GM23248 (cell line): ENCODE data around the gene CRB1. TPM values are rescaled to one million over a fixed set of nuclear protein-coding genes. Genes with fewer than 3 reads are reported as not detected.

Experiments
- DNase-seq: peaks from one replicate; pipeline ENCODE4 v3.0.0-alpha.2; 2015
- H2AFZ ChIP-seq: fragments of 200-600 bp; sonication (generic); 2 replicates; pipeline ENCODE4 v1.6.1; 2016; ENCODE audit warnings: antibody characterized with exemption
- H3F3A ChIP-seq: fragments of 200-600 bp; sonication (generic); 2 replicates; pipeline ENCODE4 v1.6.1; 2016; ENCODE audit warnings: mild to moderate bottlenecking, antibody characterized with exemption, mixed run types; ENCODE audit not compliant: insufficient read depth
- H3K27ac ChIP-seq: fragments of 200-600 bp; sonication (generic); 2 replicates; pipeline ENCODE4 v1.5.1; 2016; ENCODE audit warnings: mild to moderate bottlenecking
- H3K27me3 ChIP-seq: fragments of 200-600 bp; sonication (generic); replicated peaks from 2 replicates; pipeline ENCODE4 v1.6.1; 2016; ENCODE audit warnings: mild to moderate bottlenecking; ENCODE audit not compliant: insufficient read depth
- H3K36me3 ChIP-seq: fragments of 200-600 bp; sonication (generic); 2 replicates; pipeline ENCODE4 v1.6.1; 2016; ENCODE audit warnings: low read depth, mild to moderate bottlenecking
- H3K4me1 ChIP-seq: fragments of 200-600 bp; sonication (generic); 2 replicates; pipeline ENCODE4 v1.6.1; 2016; ENCODE audit warnings: mild to moderate bottlenecking; ENCODE audit not compliant: insufficient read depth
- H3K4me2 ChIP-seq: fragments of 200-600 bp; sonication (generic); one replicate; pipeline ENCODE4 v1.6.1; 2016; ENCODE audit warnings: mild to moderate bottlenecking; ENCODE audit not compliant: unreplicated experiment
- H3K4me3 ChIP-seq: fragments of 200-600 bp; sonication (generic); 2 replicates; pipeline ENCODE4 v1.5.1; 2016; ENCODE audit warnings: mild to moderate bottlenecking
- H3K79me2 ChIP-seq: fragments of 200-600 bp; sonication (generic); 2 replicates; pipeline ENCODE4 v1.6.1; 2016; ENCODE audit warnings: mild to moderate bottlenecking; ENCODE audit not compliant: insufficient read depth
- H3K9ac ChIP-seq: fragments of 200-600 bp; sonication (generic); 2 replicates; pipeline ENCODE4 v1.6.1; 2016; ENCODE audit warnings: mild to moderate bottlenecking
- H3K9me2 ChIP-seq: fragments of 200-600 bp; sonication (generic); 2 replicates; pipeline ENCODE4 v1.6.1; 2016; ENCODE audit warnings: mixed run types, mild to moderate bottlenecking, moderate library complexity; ENCODE audit not compliant: insufficient read depth
- H3K9me3 ChIP-seq: fragments of 200-600 bp; sonication (generic); one replicate; pipeline ENCODE4 v1.6.1; 2017; ENCODE audit warnings: low read depth
- H4K20me1 ChIP-seq: fragments of 200-600 bp; sonication (generic); 2 replicates; pipeline ENCODE4 v1.6.0; 2016; ENCODE audit not compliant: insufficient read depth
- EZH2 ChIP-seq: fragments of 200-600 bp; sonication (generic); IDR thresholded peaks from 2 replicates; pipeline ENCODE4 v1.6.1; 2018; ENCODE audit warnings: antibody characterized with exemption, mild to moderate bottlenecking; ENCODE audit not compliant: insufficient read depth, poor library complexity, severe bottlenecking
- EZH2phosphoT487 ChIP-seq: fragments of 200-600 bp; sonication (generic); IDR thresholded peaks from 2 replicates; pipeline ENCODE4 v1.6.1; 2018; ENCODE audit warnings: antibody characterized with exemption, moderate library complexity, mild to moderate bottlenecking, low read depth; ENCODE audit not compliant: insufficient read depth
- WGBS, 2 experiments: methylation state at CpG; one replicate each; pipeline ENCODE4 v1.1.6; 2015 to 2017; ENCODE audit warnings: low lambda C conversion rate in 2 of 2, low coverage in 1 of 2; ENCODE audit errors: missing lambda C conversion rate in 2 of 2; 5-methylcytosine and 5-hydroxymethylcytosine counted together
- in situ Hi-C: fragments of 300-500 bp; cut with MboI; formaldehyde crosslinking; loops from 2 replicates; pipeline ENCODE4 v1.15.0; 2020
- polyA plus RNA-seq: library from polyadenylated mRNA; unstranded; fragments of >200 nt; fragmentation: Nextera tagmentation; extraction: Ambion mirVana; gene quantifications from 2 replicates; pipeline ENCODE4 v1.2.1, GENCODE V29; 2016
- small RNA-seq: library from RNA; depleted of rRNA; stranded (forward); fragments of <200 nt; gene quantifications from one replicate; pipeline ENCODE3, GENCODE V24; 2014; ENCODE audit warnings: low read depth, low replicate concordance
- total RNA-seq: library from RNA; depleted of rRNA; stranded (reverse); fragments of >200 nt; shearing (Covaris generic); gene quantifications from 2 replicates; pipeline ENCODE4 v1.2.3, GENCODE V29; 2014; rRNA removed

The CRB1 gene
- total and polyA plus RNA-seq, 2 experiments from 2014 or later: 0.11 TPM; not detected in 1

GRCh38 chr1:197521118-197521739 lies 253.2 kb downstream of the CRB1 start:
- Histone ChIP-seq H3K27me3 (no peaks in the 10 kb centered on the region), H3K9ac (no peak overlapping the region), H3F3A (no peaks in the 10 kb centered on the region), H3K36me3 (no peaks in the 10 kb centered on the region), H3K9me3 (no peaks in the 10 kb centered on the region), H2AFZ (no peak overlapping the region), H3K79me2 (no peaks in the 10 kb centered on the region), H3K4me1 (no peaks in the 10 kb centered on the region), H3K9me2 (no peaks in the 10 kb centered on the region), H3K27ac (no peak overlapping the region), H3K4me2 (no peak overlapping the region), H3K4me3 (no peak overlapping the region), H4K20me1 (no peaks in the 10 kb centered on the region)
- in situ Hi-C loops: loop anchor here (25.0 kb wide), 1 partner anchor 1166 kb away; no protein-coding TSS in a partner anchor
- no peak for TF ChIP-seq EZH2
- TF ChIP-seq EZH2phosphoT487: no peak
- peak; percentile 65 for DNase-seq
- WGBS, 2 experiments: 8 to 21% methylated on average over 2 of the region's 2 CpGs

GRCh38 chr1:197526736-197527371 lies 258.8 kb downstream of the CRB1 start:
- no peak overlapping the region for H3K4me2 ChIP-seq
- H3K27me3 ChIP-seq: no peaks in the 10 kb centered on the region
- H3K4me3 ChIP-seq: no peak overlapping the region
- no peaks in the 10 kb centered on the region for H3K9me2 ChIP-seq
- H3K4me1 ChIP-seq: no peaks in the 10 kb centered on the region
- H3K9me3 ChIP-seq: no peaks in the 10 kb centered on the region
- in situ Hi-C loops: no loop called here
- H3K36me3 ChIP-seq: no peaks in the 10 kb centered on the region
- no peaks in the 10 kb centered on the region for H3K79me2 ChIP-seq
- H3K27ac ChIP-seq: no peak overlapping the region
- no peak overlapping the region for H3K9ac ChIP-seq
- 50 to 54% methylated on average over 4 of the region's 4 CpGs for WGBS, 2 experiments
- 0 out of 2 replicates have a peak, but pooled peaks cover 5% of the 10 kb centered on the region for H3F3A ChIP-seq
- DNase-seq: peak; percentile 66
- no peaks in the 10 kb centered on the region for H4K20me1 ChIP-seq
- H2AFZ ChIP-seq: no peak overlapping the region
- no peak for TF ChIP-seq EZH2
- no peak for TF ChIP-seq EZH2phosphoT487

Small RNAs within 50 kb of the gene (small RNA-seq; reads per million reads assigned to genes)
- not detected for gene MRPS21P3

Other genes with a start within 250 kb of the CRB1 start
- gene F13B, start 201.0 kb upstream of the CRB1 start, total RNA-seq: not detected in 2 replicates
- gene F13B, start 201.0 kb upstream of the CRB1 start, polyA plus RNA-seq: not detected in 2 replicates
- gene ASPM, start 121.6 kb upstream of the CRB1 start, total RNA-seq: 17.2 and 21.4 TPM in 2 replicates
- 6.1 and 7.3 TPM in 2 replicates for gene ASPM, start 121.6 kb upstream of the CRB1 start, polyA plus RNA-seq
- 13.7 and 14.6 TPM in 2 replicates for gene ZBTB41, start 67.0 kb upstream of the CRB1 start, total RNA-seq
- gene ZBTB41, start 67.0 kb upstream of the CRB1 start, polyA plus RNA-seq: 4.8 and 4.9 TPM in 2 replicates